ENCODE results near the gene CEP57.

DNA sequence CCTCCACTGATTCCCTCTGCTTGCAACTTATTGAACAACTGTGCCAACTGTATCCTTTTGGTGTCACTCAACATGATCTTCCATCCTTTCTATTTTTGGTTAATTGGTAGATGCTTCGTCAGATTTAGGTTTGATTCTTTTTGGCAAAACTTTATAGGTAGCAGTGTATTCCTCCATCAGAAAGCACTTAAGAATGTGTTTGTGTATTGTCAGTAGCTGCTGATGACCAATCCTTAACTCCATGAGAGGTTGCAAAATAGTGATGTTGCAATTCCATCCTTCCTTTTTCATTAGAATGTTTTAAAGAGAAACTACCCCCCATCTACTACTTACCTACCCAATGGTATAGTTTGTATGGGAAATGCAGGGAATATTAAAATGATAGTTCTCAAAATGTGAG lies 22.8 kb upstream of the CEP57 start:
- TF ChIP-seq, protein P1, sequence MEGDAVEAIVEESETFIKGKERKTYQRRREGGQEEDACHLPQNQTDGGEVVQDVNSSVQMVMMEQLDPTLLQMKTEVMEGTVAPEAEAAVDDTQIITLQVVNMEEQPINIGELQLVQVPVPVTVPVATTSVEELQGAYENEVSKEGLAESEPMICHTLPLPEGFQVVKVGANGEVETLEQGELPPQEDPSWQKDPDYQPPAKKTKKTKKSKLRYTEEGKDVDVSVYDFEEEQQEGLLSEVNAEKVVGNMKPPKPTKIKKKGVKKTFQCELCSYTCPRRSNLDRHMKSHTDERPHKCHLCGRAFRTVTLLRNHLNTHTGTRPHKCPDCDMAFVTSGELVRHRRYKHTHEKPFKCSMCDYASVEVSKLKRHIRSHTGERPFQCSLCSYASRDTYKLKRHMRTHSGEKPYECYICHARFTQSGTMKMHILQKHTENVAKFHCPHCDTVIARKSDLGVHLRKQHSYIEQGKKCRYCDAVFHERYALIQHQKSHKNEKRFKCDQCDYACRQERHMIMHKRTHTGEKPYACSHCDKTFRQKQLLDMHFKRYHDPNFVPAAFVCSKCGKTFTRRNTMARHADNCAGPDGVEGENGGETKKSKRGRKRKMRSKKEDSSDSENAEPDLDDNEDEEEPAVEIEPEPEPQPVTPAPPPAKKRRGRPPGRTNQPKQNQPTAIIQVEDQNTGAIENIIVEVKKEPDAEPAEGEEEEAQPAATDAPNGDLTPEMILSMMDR (IDR thresholded peaks at IDR 0.05): no peak
- TF ChIP-seq POLR2A (IDR thresholded peaks at IDR 0.05): no peak

All from right lobe of liver (tissue), 4 donors.